Measurements from ENCODE around the gene ANKRD13D.

ANKRD13D gene

DNA sequence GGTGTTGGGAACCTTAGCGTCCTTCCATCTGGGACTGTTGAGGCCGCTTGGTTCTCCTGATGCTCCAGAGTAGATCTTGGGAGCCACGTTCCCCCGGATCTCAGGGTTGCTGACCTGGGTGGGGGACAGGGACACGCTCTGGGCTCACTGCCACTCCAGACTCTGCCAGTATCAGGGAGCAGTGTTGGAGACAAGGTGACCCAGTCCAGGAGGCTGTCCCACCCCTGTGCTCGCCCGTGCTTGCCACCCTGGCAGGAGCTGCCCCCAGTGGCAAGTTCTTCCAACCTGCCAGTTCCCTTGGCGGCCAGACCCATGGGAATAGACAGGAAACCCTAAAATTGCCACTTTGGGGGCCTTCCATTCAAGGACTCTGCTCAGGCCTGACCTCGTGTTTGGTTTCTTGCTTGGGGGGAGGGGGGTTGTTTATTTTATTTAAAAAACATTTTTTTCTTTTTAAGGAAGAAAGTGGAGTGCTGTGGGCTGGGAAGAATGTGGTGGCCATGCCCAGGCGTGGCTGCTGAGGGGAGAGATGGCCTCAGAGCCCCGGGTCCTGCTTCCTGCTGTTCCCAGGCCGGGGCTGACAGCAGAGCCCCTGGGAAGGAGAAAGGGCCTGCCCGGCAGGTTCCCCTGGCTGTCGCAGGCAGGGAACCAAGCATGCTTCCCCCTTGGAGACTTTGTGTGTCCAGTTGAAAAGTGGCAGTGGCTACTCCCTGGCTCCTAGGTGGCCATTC, 15.7 kb upstream of the ANKRD13D start:
- DNase-seq (ENCODE audit: low read depth): no peak

DNA sequence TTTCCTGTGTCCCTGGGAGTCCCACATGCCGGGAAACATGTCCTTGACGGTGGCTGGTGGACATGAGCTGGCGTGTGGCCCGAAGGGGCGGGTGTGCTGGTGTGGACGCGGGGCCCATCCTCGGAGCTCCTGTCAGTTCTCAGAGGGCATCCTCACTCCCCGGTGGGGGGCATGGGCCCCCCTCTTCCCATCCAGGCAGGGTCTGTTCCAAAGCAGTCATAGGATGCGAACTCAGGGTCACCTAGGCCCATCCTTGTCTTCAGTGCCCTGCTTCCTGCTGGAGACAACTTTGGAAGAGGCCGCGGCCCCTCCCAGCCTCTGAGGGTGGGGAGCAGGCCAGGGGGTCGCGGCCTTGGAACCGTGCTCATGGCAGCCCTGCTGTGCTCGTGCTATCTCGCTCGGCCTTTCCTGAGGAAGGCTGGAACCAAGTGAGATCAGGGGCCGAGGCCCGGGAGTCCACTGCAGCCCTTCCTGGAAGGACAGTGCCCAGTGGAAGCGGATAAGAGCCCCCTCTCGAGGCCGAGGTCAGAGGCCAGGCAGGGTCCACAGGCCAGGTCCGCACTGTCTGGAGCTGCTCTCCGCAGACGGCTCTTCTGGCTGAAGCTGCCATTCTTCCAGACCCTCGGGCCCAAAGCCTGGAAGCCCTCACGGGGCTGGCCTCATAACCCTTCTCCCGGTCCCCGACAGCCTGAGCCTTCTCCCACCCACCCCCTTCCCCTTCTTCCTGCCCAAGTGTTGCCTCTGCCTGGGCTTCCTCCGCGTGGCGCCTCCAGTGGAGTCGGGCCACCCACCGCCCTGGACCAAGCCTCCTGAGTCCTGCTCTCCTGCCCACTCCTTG, 14.1 kb upstream of the ANKRD13D start:
- DNase-seq (ENCODE audit: low read depth): no peak

DNA sequence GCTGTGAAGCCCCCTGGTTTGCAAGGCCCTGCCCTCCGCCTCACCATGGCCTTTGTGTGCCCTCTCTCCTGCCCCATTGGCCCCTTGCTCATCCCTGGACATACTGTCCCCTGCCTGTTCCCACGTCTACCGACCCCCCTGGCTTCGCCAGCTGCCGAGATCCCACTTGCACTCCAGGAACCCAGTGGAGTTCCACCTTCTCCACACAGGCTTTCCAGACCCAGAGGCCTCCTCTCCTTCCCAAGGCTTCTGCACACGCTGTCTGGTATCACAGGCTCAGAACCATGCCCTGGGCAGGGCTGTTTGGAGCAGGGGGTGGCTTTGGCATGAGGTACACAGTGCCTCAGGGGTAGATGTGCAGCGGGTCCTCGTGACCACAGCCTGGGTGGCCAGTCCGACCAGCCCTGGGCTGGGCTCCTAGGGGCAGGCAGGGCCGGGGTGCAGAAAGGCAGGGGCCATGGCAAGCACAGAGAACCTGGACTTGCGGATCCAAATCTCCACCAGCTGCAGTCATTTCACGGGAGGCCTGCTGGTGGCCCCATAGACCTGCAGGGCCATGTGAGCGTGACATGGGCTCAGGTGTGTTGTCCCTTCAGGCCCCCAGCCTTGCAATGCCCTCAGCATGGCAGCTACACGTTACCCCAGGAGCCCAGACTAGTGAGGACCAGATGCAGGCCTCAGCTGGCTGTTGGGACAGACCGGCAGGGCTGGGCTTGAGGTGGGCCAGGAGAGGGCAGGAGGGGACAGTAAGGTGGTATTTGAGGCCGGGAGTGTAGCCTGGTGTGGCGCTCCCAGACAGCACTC, 13.3 kb upstream of the ANKRD13D start:
- no peak for DNase-seq (ENCODE audit: low read depth)

- DNase-seq (ENCODE audit: low read depth): no peak
Observed at GRCh38 chr11:67276781-67277230, 12.3 kb upstream of the ANKRD13D start.

DNA sequence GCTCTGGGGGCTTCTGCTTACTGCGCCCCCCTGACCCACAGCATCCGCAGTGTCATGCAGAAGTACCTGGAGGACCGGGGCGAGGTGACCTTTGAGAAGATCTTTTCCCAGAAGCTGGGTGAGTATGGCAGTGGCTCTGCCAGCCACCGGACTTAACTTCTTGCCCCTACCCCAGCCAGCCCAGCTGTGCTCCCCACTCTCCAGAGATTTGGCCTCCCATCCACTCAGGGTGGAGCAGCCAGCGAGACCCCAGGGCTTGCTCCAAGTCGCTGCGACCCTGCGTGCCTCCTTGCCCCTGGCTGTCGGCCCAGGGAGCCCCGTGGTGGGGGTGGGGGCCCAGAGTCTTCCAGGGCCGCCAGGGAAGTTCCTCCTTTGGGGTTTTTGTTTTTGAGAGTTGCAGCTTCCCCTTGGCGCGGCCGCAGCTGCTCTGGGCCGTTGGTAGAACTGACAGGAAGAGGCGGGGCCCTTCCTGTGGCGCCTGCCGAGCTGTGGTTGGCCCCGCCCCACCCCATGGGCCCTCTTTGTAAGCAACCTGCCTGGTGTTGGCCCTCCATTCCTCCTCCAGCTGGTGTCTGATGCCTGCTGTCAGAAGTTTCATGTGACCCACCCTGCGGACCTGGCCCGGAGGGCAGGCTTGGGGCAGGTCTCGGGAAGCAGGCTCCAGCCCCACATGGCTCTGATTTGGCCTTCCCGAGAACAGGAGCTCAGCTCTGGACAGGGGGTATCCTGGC, 11.7 kb upstream of the ANKRD13D start:
- no peak for DNase-seq (ENCODE audit: low read depth)

- no peak for DNase-seq (ENCODE audit: low read depth)
Observed at GRCh38 chr11:67278135-67278938, 10.8 kb upstream of the ANKRD13D start.

DNA sequence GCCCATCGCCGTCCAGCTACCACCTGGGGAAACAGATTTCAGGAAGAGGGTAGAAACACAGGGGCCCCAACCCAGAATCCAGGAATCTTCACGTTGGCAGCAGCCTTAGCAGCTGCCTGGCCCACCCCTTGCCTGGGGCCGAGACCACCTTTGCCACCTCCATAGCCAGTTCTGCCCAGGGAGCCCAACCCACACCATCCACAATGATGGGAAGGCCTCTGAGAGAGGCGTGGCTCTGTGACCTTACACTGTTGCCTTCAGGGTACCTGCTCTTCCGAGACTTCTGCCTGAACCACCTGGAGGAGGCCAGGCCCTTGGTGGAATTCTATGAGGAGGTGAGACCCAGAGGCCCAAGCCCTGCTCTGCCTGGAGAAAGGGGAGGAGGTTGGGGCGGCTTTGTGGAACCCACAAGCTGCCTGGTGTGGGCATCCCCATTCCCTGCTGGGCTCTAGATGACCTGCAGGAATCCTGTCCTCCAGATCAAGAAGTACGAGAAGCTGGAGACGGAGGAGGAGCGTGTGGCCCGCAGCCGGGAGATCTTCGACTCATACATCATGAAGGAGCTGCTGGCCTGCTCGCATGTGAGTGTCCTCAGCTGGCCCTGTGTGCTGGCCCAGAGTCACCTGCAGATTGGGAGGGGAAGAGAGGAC, 10.0 kb upstream of the ANKRD13D start:
- DNase-seq (ENCODE audit: low read depth): no peak

DNA sequence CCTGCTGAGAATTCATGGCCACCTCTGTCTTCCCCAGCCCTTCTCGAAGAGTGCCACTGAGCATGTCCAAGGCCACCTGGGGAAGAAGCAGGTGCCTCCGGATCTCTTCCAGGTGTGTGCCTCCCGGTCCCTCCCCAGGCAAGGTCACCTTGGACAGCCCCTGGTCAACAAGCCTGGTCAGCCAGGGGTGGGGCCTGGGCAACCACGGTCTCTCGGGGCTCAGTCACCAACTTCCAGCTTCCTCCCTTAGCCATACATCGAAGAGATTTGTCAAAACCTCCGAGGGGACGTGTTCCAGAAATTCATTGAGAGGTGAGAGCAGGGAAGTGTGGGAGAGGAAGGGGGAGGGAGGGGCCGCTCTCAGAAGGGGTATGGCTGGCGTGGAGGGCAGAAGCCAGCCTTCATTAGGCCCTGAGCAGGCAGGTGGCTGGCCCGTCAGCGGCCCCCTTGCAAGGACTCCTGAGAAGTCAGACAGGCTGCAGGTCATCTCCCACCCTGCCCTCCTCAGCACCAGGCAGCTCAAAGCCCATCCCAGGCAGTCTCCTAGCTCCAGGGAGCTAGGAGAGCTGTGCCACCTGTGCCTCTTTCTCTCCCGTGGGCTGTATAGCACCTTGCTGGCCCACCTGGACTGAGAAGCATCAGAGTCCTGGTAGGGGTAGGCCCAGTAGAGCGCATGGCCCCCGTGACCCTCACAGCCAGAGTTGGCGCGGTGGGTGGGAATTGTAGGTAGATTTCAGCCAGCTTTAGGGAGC, 9.3 kb upstream of the ANKRD13D start:
- no peak for DNase-seq (ENCODE audit: low read depth)

- DNase-seq (ENCODE audit: low read depth): no peak
Observed at GRCh38 chr11:67280341-67280787, 8.7 kb upstream of the ANKRD13D start.

DNA sequence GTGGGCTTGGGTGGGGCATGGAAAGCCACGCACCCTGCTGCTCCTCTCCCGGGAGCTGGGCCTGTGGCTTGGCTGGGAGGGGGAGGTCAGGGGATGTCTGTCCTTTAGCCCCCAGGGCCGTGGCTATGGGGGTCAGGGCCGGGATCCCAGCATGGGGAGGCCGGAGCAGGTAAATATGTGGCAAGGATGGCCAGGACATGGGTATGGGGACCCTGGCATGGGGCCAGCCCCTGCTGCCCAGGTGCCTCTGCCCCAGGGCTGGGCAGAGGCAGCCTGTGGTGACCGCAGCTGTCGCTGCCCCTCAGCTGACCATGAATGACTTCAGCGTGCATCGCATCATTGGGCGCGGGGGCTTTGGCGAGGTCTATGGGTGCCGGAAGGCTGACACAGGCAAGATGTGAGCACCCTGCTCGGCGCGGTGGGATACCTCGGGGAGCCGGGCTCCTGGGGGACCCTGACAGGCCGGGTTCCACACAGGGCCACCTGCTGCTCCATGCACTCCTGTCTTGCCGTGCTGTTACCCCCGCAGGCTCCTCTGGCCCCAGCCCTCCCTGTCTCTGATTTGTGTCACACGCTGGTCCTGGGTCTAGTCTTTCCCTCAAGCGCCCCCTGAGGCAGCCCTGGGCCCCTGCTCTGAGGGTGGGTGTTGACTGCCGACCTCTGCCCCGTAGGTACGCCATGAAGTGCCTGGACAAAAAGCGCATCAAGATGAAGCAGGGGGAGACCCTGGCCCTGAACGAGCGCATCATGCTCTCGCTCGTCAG, 8.1 kb upstream of the ANKRD13D start:
- DNase-seq (ENCODE audit: low read depth): no peak

DNA sequence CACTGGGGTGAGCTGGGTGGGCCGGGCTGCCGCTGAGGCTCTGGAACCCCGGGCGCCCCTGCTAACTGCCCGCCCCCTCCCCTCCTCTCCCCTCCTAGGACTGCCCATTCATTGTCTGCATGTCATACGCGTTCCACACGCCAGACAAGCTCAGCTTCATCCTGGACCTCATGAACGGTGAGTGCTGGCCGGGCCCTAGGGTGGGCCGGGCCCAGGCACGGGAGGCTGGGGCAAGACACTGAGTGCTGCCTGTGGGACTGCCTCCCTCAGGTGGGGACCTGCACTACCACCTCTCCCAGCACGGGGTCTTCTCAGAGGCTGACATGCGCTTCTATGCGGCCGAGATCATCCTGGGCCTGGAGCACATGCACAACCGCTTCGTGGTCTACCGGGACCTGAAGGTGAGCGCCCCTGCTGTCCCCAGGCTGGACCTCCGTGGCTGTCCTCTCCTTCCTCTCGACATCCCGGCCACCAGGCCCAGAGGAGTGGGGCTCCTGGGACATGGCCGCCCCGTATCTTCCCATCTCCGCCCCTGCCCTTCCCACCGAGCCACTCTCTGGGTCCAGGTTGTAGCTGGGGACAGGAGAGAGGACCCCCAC, 7.5 kb upstream of the ANKRD13D start:
- no peak for DNase-seq (ENCODE audit: low read depth)

DNA sequence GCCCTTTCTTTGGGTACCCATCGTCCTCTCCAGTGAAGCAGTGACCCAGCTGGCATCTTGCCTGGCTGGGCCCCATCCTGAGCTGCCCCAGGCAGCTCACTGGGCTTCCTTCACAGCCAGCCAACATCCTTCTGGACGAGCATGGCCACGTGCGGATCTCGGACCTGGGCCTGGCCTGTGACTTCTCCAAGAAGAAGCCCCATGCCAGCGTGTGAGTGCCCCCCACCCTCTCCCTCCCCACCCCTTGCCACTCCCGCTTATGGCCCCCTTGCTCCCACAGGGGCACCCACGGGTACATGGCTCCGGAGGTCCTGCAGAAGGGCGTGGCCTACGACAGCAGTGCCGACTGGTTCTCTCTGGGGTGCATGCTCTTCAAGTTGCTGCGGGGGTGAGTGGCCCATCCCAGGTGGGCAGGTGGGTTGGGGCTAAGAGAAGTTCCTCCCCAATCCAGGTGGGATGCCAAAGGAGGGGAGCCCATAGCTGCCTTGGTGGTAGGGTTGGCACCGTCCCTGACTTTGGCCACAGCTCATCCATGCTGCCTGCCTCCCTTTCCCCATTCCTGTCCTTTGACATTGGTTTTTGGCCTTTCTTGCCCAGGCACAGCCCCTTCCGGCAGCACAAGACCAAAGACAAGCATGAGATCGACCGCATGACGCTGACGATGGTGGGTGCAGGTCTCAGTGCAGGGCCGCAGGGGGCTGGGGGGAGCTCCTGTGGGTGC, 6.8 kb upstream of the ANKRD13D start:
- DNase-seq (ENCODE audit: low read depth): no peak

GRCh38 chr11:67282876-67283371, 6.2 kb upstream of the ANKRD13D start:
- no peak for DNase-seq (ENCODE audit: low read depth)

DNA sequence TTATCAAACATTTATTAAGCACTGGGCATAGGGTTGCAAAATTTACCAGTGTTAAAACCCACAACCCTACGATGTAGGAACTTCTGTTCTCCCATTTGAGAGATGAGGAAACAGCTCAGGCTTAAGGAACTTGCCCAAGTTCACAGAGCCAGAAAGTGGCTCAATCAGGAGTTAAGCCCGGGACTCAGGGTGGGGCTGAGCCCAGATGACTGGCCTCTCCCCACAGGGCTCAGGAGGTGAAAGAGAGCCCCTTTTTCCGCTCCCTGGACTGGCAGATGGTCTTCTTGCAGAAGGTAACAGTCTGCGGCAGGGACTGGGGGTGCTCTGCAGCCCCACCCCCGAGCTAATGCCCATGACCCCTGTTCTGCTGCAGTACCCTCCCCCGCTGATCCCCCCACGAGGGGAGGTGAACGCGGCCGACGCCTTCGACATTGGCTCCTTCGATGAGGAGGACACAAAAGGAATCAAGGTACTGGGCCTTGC, 5.6 kb upstream of the ANKRD13D start:
- no peak for DNase-seq (ENCODE audit: low read depth)

GRCh38 chr11:67284811-67285540, 4.1 kb upstream of the ANKRD13D start:
- no peak for DNase-seq (ENCODE audit: low read depth)
